NB4 (cell line): Measurements from ENCODE around the gene SIM2.

Experiments used
- CTCF ChIP-seq: IDR thresholded peaks from one replicate; pipeline ENCODE4 v1.5.1; 2012; ENCODE audit warnings: low read depth, low read length
- MYC ChIP-seq: IDR thresholded peaks from 2 replicates; pipeline ENCODE4 v1.6.1; 2011; ENCODE audit warnings: low read depth, low read length
- POLR2A ChIP-seq: IDR thresholded peaks from 2 replicates; pipeline ENCODE4 v1.6.1; 2011; ENCODE audit warnings: mild to moderate bottlenecking; ENCODE audit not compliant: insufficient read length; ENCODE audit errors: extremely low read depth

- TF ChIP-seq CTCF: no peak
- TF ChIP-seq POLR2A: no peak
- no peak for TF ChIP-seq MYC
Observed at GRCh38 chr21:36769051-36769839, 70.3 kb downstream of the SIM2 start.
